GM12873 (cell line): ENCODE measurements around the gene NOC2L.

Source experiments
- CTCF ChIP-seq: IDR thresholded peaks from 2 replicates; pipeline ENCODE4 v1.5.1; 2012; ENCODE audit warnings: low read depth, mild to moderate bottlenecking, moderate library complexity, low read length, control low read depth; ENCODE audit not compliant: insufficient read depth; ENCODE audit errors: missing control alignments

NOC2L gene

DNA sequence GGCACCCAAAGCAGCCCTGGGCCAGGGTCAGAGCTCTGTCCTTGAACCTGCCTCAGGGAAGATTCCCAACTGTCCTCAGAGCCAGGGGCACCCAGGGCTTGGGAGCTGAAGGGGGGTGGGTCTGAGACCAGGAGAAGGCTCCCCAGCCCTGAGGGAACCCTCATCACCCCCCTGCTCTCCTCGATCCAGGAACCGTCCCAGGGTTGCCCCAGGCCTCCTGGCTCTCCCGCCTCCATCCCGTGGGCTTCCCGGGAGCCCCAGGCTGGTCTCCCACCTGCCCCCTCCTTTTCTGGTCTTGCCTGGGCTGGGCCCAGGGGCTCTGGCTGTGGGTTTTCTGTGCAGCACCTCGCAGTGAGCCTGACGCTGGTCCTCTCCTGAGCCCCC, 42.0 kb downstream of the NOC2L start:
- TF ChIP-seq CTCF = no peak

- TF ChIP-seq CTCF = no peak
These were observed 42.6 kb downstream of the NOC2L start for GRCh38 chr1:916173-917075.

DNA sequence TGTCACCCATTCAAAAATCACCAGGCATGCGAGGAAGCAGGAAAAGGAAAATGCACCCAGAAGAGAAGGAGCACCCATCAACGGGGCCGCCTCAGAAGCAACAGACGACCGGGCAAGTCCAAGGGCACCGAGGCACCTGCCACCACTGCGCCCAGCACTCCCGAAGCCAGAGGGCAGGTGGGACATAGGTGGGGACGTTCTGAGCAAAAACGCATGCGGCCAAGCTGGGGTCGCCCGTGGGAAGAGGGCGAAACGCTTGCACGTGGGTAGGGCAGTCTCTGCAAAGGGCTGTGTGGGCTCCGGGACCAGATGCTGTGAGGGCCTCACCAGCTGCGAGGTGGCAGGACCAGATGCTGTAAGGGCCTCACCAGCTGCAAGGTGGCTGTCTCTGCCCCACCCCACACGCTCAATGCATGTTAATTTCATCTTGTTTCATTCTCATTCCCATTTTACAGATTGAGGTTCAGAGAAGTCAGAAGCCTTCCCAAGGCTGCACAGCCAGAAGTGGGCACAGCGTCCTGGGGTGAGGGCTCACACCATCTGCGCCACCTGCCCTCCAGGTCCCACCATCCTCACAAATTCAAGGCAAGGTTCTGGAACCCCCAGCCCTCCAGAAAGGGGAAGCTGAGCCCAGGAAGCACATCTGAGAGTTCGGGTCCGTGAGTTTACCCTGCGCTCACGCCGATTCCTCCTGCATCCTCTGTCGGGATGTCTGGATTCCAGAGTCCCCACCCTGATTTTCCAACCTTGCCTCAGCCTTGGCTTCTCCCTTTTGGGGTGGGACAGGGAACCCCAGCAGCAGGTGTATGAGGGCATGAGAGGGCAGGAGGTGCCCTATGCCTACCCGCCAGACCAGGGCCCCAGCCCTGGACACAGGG, 43.5 kb downstream of the NOC2L start:
- no peak for TF ChIP-seq CTCF

DNA sequence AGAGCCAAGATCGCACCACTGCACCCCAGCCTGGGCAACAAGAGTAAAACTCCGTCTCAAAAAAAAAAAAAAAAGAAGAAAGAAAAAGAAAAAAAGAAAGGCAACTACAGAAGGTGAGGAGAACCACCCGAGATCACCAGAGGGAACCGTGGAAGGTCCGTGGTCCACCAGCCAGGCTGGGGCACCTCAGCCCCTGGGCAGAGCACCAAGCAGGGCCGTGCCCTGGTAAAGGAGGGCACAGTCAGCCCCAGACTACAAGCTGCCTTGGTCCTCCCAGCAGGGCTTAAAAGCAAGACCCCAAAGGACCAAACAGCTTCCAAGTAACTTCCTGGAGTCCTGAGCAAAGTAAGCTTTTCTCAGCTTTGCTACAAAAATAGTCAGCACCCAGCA, 44.2 kb downstream of the NOC2L start:
- TF ChIP-seq CTCF = no peak

GRCh38 chr1:914131-914890, 44.7 kb downstream of the NOC2L start:
- no peak for TF ChIP-seq CTCF

- TF ChIP-seq CTCF = no peak
These were observed 45.4 kb downstream of the NOC2L start for GRCh38 chr1:913491-914130.
